GM12875 (cell line): ENCODE results near the gene DVL1.
A peak's percentile ranks its signal among the peaks of the same experiment; 100 is the strongest.

Experiments used
- H3K4me3 ChIP-seq: one replicate; pipeline ENCODE4 v1.5.1; 2011; ENCODE audit warnings: low read depth, low read length, control low read depth
- TF ChIP-seq, protein P1 (sequence below): IDR thresholded peaks from 2 replicates; pipeline ENCODE4 v1.5.1; 2011; ENCODE audit warnings: low read depth, mild to moderate bottlenecking, control low read depth, inconsistent platforms, low read length, moderate library complexity, borderline replicate concordance; ENCODE audit not compliant: insufficient read depth

Gene DVL1

GRCh38 chr1:1344655-1345361, 4.4 kb downstream of the DVL1 start:
- no peak overlapping the region for H3K4me3 ChIP-seq
- TF ChIP-seq, protein P1, sequence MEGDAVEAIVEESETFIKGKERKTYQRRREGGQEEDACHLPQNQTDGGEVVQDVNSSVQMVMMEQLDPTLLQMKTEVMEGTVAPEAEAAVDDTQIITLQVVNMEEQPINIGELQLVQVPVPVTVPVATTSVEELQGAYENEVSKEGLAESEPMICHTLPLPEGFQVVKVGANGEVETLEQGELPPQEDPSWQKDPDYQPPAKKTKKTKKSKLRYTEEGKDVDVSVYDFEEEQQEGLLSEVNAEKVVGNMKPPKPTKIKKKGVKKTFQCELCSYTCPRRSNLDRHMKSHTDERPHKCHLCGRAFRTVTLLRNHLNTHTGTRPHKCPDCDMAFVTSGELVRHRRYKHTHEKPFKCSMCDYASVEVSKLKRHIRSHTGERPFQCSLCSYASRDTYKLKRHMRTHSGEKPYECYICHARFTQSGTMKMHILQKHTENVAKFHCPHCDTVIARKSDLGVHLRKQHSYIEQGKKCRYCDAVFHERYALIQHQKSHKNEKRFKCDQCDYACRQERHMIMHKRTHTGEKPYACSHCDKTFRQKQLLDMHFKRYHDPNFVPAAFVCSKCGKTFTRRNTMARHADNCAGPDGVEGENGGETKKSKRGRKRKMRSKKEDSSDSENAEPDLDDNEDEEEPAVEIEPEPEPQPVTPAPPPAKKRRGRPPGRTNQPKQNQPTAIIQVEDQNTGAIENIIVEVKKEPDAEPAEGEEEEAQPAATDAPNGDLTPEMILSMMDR, result peak; percentile 17; the same call in 1 of the 2 replicates

DNA sequence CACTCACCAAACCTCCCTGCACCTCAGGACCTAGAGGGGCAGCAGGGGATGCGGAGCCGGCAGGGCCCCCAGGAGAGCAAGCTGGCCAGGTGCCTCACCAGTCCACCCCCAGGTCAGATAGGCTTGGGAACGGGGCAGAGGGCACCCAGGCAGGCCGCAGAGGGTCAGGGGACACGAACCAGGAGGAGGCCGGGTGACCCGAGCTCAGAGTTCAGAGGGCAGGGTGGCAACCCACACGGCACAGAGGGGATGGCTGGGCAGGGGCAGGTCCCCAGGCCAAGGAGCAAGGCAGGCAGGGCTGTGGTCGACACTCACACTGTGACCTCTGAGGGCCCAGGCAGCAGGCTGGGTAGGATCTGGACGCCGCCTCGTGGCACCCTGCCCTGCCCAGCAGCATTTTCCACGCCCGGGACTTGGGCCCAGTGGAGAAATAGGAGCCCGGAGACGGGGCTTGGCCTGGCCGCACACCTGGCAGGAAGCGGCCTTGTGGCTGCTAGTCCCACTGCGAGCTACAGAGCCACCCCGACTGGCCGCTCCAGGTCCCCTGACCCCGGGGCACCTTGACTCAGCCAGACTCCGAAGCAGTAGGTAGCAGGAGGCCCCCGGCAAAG, 5.3 kb downstream of the DVL1 start:
- H3K4me3 ChIP-seq, result no peak overlapping the region
- TF ChIP-seq, protein P1, result no peak

DNA sequence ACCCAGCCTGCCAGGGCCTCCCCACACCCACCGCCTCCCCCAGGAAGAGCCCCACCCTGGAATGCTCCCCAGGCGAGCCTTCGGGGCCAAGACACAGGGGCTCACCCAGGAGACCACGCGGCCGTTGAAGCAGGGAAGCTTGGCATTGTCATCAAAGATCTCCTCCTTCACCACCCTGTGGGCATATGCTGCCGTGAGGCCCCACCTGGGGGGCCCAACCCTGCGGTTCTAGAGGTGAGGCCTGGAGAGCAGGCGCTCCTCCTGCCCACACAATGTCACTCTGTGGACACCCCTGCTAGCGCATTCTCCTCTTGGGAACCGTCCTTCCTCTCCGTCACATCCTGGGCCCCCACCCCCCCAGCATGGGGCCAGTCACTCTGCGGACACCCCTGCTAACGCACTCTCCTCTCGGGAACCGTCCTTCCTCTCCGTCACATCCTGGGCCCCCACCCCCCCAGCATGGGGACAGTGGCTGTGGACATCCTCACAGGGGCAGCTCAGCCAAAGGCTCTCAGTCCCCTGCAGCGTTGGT, 6.6 kb downstream of the DVL1 start:
- H3K4me3 ChIP-seq, result no peak overlapping the region
- TF ChIP-seq, protein P1, result no peak

DNA sequence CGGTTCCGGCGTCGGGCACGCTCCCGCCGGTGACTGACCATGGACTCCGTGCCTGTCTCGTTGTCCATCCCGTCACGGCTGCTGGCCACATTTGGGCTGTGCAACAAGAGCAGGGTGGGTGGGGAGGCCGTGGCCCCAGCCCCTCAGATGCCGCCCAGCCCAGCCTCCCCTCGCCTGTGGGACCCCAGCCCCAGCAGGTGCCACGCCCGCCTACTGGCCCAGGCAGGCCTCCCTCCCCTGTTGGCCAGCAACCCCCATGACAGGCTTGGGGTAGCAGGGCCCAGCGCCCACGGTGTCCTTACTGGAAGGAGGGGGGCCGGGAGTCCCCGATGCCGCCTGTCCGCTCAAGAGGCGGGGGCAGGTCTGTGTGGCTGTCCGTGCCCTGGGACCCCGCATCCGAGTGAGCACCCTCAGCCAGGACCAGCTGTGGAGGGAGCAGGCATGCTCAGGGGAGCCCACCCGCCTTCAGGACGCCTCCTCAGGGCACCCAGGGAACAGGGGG, 7.1 kb downstream of the DVL1 start:
- TF ChIP-seq, protein P1, result no peak
- H3K4me3 ChIP-seq, result no peak overlapping the region

GRCh38 chr1:1341549-1342021, 7.6 kb downstream of the DVL1 start:
- H3K4me3 ChIP-seq, result no peak overlapping the region
- TF ChIP-seq, protein P1, result no peak

DNA sequence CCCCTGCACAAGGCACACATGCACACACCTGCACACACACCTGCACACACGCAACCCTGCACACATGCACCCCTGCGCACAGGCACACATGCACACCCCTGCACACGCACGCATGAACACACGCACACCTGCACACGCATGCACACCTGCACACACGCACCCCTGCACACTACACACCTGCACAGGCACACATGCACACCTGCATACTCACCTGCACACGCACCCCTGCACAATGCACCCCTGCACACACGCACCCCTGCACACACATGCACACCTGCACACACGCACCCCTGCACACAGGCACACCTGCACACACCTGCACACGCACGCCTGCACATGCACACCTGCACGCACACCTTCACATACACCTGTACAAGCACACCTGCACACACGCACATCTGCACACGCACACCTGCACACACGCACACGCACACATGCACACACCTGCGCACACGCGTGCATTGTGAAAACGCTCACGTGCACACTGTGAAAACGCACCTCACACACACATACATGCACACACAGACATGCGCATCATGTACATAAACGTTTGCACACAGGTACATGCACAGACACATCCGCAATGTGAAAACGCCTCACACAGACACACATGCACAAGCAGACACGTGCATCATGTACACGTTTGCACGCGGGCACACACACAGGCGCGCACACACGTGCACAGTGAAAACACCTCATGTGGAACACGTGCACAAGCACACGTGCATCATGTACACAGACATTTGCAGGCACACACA, 8.2 kb downstream of the DVL1 start:
- H3K4me3 ChIP-seq, result no peak overlapping the region
- TF ChIP-seq, protein P1, result no peak
